Measurements from ENCODE around the gene TCF4. TPM values are rescaled to one million over a fixed set of nuclear protein-coding genes. Genes with fewer than 3 reads are reported as not detected.

TCF4 gene
- total and polyA plus RNA-seq, 2 of the 13 experiments (the other 11 are each of a cell fraction or from before 2014, with no cell fraction given), result not detected

GRCh38 chr18:55511277-55511676 lies 76.7 kb downstream of the TCF4 start:
- in situ Hi-C loops (cut with HindIII; ENCODE audit: extremely low pct_ligation_motif_present, low pct_unique_long_range_greater_than_20kb) (no loop called here), intact Hi-C loops (cut with micrococcal nuclease; ENCODE audit: unreplicated experiment) (loop anchor here (5.0 kb wide), 1 partner anchor 1261 kb away; no protein-coding TSS in a partner anchor)
- H3K79me2 ChIP-seq (ENCODE audit: insufficient read depth, low read length), result no peaks in the 10 kb centered on the region
- H3K9me3 ChIP-seq (ENCODE audit: low read length), result 0 out of 2 replicates have a peak, but pooled peaks cover under 1% of the 10 kb centered on the region
- BruUV-seq (replicated peaks), result no TSS peak
- no peak overlapping the region for H3K4me2 ChIP-seq (ENCODE audit: low read depth, low read length)
- ChIA-PET CTCF (ENCODE audit: low intra/inter-chr PET ratio, low total read pairs) (no interaction called here), POLR2A (no interaction called here)
- FAIRE-seq (no peak), ATAC-seq (no peak), DNase-seq (ENCODE audit: low spot score) (no peak)
- H3K4me1 ChIP-seq (ENCODE audit: insufficient read depth, low read length), result no peaks in the 10 kb centered on the region
- H3K27ac ChIP-seq (ENCODE audit: extremely low read length, insufficient read depth, low read length), result no peak overlapping the region
- H3K4me3 ChIP-seq (replicated peaks in 1 of 3; ENCODE audit: insufficient read depth in 1 of 3, low read depth in 2 of 3, low read length in 3 of 3), result no peak overlapping the region
- H4K20me1 ChIP-seq (ENCODE audit: insufficient read depth, low read length), result no peaks in the 10 kb centered on the region
- H3K36me3 ChIP-seq (replicated peaks in 1 of 2; ENCODE audit: control insufficient read depth in 1 of 2, insufficient read depth in 2 of 2, low read length in 2 of 2), result no peaks in the 10 kb centered on the region
- TF ChIP-seq SIX4 (CRISPR knock-in tag; IDR thresholded peaks at IDR 0.05) (no peak), GMEB2 (CRISPR knock-in tag; IDR thresholded peaks at IDR 0.05; ENCODE audit: low read depth) (no peak), MTA3 (CRISPR knock-in tag; IDR thresholded peaks at IDR 0.05) (no peak), POLR2A (IDR thresholded peaks at IDR 0.05; ENCODE audit: insufficient read depth in 1 of 2, low read depth in 2 of 2, low read length in 2 of 2) (no peak), CERS6 (CRISPR knock-in tag; IDR thresholded peaks at IDR 0.05) (no peak), HOXA3 (CRISPR knock-in tag; IDR thresholded peaks at IDR 0.05) (no peak), MAFK (conservative IDR thresholded peaks at IDR 0.05 in 1 of 2, IDR thresholded peaks at IDR 0.05 in 1 of 2; ENCODE audit: low read length in 2 of 2) (peak; percentile 36 to 54; a peak in 2 of 4 replicates), ZBTB39 (CRISPR knock-in tag; IDR thresholded peaks at IDR 0.05) (no peak), MAFF (IDR thresholded peaks at IDR 0.05; ENCODE audit: low read depth, low read length) (peak; percentile 59), SETDB1 (CRISPR knock-in tag; IDR thresholded peaks at IDR 0.05; ENCODE audit: borderline replicate concordance) (no peak)
- no peak overlapping the region for H3K9ac ChIP-seq (ENCODE audit: insufficient read depth, low read depth, low read length)
- H3K27me3 ChIP-seq (ENCODE audit: control insufficient read depth in 1 of 2, insufficient read depth in 2 of 2, low read length in 2 of 2), result no peaks in the 10 kb centered on the region
- no peak overlapping the region for H2AFZ ChIP-seq (ENCODE audit: low read length)

Data from HepG2 (cell line).